Esophagus squamous epithelium (tissue), 4 donors: Measurements from ENCODE around the gene C22orf23.

ENCODE experiments used
- POLR2A ChIP-seq, 4 donors: fragments of 450-650 bp; IDR thresholded peaks; one replicate each; pipeline ENCODE4 v1.6.1; 2017; ENCODE audit warnings: antibody characterized with exemption in 4 of 4, mild to moderate bottlenecking in 4 of 4, moderate library complexity in 3 of 4
- TF ChIP-seq, protein P1 (sequence below), 6 experiments: fragments of 450-650 bp in 4 of 6; fragments of 200-600 bp in 2 of 6; sonication (generic) in 2 of 6; IDR thresholded peaks; one replicate each; pipeline ENCODE4 v1.5.1; 2016 to 2019; ENCODE audit warnings: antibody characterized with exemption in 6 of 6, mild to moderate bottlenecking in 4 of 6, moderate library complexity in 4 of 6

DNA sequence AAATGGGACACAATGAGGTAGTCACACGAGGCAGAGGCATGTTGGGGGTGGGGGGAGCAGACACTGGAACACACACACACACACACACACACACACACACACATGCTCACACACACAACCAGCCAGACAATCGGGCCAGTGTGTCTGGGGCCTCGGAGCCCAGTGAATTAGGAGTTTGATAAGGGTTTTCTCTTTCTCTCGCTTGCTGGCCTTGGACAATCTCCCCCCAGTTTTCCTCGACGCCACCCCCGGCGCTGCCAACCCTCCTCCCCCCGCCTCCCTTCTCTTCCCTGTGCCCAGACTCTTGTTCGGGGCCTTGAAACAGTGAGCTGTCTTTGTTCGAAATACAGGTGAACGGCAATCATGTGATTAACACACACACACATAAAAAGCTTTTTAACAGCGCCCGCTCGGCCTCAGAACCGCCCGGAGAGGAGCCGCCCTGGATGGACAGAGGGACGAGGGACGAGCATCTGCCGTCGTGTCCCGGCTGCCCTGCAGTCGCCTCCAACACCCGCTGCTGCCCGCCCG, 32.4 kb upstream of the C22orf23 start:
- TF ChIP-seq, protein P1, sequence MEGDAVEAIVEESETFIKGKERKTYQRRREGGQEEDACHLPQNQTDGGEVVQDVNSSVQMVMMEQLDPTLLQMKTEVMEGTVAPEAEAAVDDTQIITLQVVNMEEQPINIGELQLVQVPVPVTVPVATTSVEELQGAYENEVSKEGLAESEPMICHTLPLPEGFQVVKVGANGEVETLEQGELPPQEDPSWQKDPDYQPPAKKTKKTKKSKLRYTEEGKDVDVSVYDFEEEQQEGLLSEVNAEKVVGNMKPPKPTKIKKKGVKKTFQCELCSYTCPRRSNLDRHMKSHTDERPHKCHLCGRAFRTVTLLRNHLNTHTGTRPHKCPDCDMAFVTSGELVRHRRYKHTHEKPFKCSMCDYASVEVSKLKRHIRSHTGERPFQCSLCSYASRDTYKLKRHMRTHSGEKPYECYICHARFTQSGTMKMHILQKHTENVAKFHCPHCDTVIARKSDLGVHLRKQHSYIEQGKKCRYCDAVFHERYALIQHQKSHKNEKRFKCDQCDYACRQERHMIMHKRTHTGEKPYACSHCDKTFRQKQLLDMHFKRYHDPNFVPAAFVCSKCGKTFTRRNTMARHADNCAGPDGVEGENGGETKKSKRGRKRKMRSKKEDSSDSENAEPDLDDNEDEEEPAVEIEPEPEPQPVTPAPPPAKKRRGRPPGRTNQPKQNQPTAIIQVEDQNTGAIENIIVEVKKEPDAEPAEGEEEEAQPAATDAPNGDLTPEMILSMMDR (IDR thresholded peaks at IDR 0.05), result no peak
- no peak for TF ChIP-seq POLR2A (IDR thresholded peaks at IDR 0.05)
